Activated naive CD4-positive, alpha-beta T cell treated with anti-CD3 and anti-CD28 coated beads, Interleukin-2, amount 50 U/mL, for 16 hours (primary cell): ENCODE results near the gene RAB25.
A peak's percentile ranks its signal among the peaks of the same experiment; 100 is the strongest.
"Not testable (repeated sequence)": the region's sequence is repeated elsewhere in the genome, so short reads cannot be mapped to it uniquely, and the experiment has no call there.

Experiments
- DNase-seq: peaks from one replicate; pipeline ENCODE4 v3.0.0-alpha.2; 2020

RAB25 gene

DNA sequence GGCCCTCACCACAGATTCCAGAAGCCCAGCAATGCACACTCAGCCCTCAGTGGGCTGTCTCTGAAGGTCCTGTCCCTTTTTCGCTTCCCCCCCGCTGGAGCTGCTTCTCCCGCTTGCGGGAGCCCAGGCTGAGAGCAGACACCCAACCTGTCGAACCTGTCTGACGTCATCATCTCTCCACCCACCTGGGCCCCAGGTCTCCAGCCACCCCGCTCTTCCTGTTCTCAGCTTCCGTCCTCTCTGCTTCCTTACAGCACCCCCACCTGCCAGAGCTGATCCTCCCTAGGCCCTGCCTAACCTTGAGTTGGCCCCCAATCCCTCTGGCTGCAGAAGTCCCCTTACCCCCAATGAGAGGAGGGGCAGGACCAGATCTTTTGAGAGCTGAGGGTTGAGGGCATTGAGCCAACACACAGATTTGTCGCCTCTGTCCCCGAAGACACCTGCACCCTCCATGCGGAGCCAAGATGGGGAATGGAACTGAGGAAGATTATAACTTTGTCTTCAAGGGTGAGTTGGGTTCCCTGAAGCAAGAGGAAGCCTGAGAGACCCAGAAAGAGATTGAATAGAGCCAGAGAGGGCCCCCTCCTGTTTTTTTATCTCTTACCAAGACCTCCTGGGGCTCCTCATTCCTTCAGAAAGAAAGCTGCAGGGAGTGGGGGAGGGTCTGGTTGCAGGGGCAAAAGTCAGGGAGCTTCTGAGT, at the start of gene RAB25:
Gene RAB25 (plus strand): TSS at position 224 of the 700 bp plus-strand sequence. CDS start 241 bp downstream, at position 465.
- DNase-seq: no peak

- no peak for DNase-seq
Observed at GRCh38 chr1:156012051-156012817, 48.7 kb upstream of the RAB25 start.

- no peak for DNase-seq
Observed at GRCh38 chr1:156014829-156015228, 46.1 kb upstream of the RAB25 start.

DNA sequence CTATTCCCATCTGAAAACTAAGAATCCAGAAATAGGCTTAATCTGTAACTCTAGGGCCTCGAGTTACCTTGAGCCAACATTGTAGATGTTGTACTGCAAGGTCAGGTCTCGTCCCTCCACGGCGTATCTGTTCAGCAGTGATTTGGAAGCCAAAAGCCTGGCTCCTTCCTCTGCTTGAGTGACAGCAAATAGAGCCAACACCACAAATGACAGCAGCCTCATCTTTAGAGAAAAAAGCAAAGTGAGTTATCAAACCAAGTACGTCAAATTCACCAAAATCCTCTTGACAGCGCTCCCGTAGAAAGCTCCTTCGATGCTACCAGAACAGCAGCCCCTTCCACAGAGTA, 41.0 kb upstream of the RAB25 start:
- DNase-seq: no peak

DNA sequence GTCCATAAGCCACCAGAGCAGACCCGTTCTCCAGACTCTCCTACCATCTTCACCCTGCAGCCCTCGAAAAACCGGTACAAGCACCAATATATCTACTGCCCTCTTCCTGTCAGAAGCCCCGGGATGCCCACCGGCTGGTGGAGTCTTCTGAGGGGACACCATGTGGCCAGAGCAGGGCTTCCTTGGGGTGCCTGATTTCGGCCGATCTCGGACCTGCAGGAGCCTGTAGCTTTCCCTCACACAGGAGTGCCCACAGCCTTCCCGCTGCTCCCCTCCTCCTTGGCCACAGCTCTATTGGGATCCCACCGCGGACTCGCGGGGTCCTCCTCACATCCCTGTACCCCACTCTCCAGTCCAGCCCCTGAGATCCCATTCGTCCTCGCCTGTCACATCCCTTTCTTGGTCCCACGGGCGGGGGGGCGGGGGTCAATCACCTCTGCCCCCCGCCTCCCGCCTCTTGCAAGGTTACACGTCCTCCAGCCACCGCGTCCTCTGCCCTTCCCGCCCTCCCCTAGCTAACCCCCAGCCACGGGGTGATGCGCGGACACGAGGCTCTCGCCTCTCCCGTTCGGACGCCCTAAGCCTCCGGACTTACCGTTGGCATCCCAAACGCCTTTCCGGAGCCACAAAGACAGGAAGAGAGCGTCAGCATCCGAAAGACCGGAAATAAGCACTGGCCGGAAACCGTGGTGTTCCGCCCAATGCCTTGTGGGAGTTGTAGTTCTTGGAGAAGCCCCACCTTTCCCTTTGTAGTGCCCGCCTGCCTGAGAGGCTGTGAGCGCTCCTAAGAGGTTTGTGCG, 40.5 kb upstream of the RAB25 start, which contains the start of gene SSR2:
Gene SSR2 (minus strand): TSS at position 659 of the 800 bp plus-strand sequence. CDS start 784 bp downstream, outside the sequence.
- DNase-seq: peak; percentile 82

GRCh38 chr1:156021093-156021428, 39.9 kb upstream of the RAB25 start:
- no peak for DNase-seq

DNA sequence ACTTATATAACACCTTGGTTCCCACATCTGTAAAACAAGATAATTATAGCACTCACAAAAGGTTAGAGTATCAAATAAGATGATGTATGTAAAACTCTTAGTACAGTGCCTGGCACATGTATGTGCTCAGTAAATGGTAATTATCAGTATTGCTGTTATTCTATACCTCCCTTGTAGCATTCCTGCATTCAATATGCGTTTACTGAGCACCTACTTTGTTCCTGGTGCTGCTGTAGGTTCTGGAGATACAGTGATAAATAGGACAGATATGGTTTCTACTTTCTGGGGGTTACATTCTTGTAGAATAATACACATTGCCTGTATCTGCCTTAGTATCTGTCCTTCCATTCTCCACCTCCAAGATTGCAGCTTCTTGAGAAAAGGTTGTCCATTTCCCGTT, 39.0 kb upstream of the RAB25 start:
- DNase-seq: no peak

GRCh38 chr1:156024801-156025200, 36.2 kb upstream of the RAB25 start:
- DNase-seq: no peak

DNA sequence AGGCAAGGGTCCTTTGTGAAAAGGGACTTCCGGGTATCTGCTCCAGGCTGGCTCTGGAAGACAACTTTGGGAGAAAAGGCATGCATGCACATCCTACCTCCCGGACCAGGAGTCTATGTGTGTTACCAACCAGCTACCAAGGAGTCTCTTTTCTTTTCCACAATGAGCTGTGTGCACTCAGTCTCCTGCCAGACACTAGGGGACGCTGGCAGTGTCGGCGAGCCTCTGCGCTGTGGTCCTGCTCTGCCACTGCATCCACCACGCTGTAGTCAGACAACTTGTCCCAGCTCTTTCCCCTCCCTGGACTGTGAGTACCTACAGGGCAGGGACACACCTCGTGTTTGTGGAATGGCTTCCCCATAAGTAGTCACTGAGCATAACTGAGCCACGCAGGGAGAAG, 35.1 kb upstream of the RAB25 start:
- peak; percentile 18 for DNase-seq

GRCh38 chr1:156026588-156026987, 34.4 kb upstream of the RAB25 start:
- no peak for DNase-seq

GRCh38 chr1:156033011-156033410, 27.9 kb upstream of the RAB25 start:
- DNase-seq: no peak

DNA sequence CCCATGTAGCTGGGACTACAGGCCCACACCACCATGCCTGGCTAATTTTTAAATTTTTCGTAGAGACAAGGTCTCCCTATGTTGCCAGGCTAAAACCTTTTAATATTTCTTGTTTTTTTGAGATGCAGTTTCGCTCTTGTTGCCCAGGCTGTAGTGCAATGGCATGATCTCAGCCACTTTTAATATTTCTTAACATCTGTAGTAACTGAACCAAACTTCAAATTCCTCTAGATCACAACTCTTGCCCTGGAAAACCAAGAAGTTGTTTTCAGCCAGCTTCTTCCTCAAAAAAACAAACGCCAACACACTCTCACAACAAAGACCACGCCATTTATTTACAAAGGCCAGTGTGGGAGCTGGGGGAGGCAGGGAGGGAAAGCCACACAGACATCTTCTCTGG, 26.0 kb upstream of the RAB25 start:
- DNase-seq: not testable (repeated sequence)

DNA sequence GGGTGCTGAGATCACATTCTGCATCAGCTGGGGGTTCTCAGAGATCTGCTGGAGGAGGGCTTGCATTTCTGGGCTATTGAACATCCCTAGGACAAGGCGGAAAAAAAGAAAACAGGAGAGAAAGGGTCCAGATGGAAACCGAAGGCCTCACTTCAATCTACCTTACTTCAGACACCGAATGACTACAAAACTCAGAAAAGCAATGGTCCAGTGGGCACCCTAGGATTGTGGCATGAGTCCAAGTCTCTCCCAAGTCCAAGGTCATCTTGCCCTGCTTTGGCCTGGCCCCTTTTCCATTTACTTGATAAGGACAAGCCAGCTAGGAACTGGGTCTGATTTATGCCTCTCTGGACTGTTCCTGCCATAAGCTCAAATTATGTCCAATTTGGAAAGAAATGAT, 18.1 kb upstream of the RAB25 start:
- no peak for DNase-seq

GRCh38 chr1:156045076-156045475, 15.9 kb upstream of the RAB25 start:
- no peak for DNase-seq

DNA sequence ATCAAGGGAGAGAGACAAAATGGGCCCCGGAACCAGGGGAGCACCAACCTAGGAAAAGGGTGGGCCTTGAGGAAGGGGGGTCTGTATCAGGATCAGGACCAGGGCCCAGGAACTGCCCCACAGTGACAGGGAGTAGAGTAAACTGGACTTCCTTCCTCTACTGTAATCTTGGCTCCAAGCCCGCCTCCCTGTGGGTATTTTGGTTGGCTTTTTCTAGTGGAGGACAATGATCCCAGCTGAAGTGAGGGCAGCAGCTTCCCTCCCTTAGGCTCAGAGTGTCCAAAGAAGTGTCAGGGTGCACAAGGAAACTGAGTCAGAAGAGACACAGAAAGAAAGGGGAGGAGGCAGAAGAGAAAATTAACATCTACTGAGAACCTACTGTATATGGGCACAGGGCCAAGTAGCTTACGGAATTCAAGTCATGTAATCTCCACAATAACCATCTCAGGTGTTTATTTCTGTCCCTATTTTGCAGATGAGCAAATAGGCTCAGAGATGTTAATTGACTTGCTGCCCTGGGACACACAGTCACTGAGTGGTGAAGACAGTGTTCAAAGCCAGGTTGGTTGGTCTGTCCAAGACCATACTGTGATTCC, 12.2 kb upstream of the RAB25 start:
- no peak for DNase-seq

DNA sequence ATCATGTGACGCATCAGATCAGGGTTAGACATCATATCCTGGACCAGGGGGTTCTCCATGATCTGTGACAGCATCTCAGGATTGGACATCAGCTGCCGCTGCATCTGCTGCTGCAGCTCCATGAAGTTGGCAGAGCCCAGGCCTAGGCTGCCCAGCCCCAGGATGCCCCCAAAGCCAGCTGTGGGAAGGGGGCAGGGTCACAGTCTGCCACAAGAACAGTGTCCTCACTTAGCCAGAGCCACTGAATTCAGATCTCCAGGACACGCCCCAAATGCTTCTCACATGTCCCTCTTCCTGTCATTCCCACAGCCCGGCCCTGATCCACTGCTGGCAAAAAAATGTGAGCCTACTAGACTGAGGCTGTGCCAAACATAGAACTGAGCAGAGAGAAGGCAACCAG, 10.6 kb upstream of the RAB25 start:
- DNase-seq: no peak

- no peak for DNase-seq
Observed at GRCh38 chr1:156051011-156051725, 9.8 kb upstream of the RAB25 start.

- peak; percentile 77 for DNase-seq
Observed at GRCh38 chr1:156052862-156053767, 7.8 kb upstream of the RAB25 start.

DNA sequence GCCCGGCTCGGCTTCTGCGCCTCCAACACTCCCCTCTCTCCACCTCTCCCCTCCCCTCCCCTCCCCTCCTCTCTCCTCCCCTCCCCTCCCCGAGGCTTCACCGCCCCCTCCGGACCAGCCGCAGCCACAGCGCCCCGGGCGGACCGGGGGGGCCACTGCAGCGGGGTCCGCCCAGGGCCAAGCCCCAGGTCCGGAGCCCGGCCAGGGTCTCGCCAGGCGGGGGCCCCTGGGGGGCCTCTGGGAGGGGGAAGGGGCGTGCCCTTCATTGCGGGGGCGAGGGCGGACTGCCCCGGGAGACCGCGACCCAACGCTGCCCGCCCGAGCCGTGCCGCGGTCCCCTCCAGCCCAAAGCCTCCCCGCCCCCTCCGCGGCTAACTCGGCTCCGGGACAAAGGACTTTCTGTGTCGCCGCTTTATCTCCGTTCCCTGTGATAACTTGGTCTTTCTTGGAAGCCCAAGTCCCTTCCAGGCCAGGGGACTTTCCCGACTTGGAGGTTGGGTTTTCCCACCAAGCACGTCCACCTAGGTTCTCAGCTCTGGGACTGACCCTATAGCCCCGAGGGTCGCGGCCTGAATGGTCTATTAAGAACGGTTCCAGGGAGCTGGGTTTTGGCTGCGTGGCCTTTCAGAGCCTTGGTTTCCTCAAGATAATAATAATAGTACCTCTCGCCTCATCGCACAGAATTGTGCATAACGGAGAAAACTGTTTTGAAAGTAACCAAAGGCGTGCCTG, 7.0 kb upstream of the RAB25 start, which contains the start of gene UBQLN4:
Gene UBQLN4 (minus strand): TSS at position 31 of the 732 bp plus-strand sequence. CDS start 97 bp downstream, outside the sequence.
- peak; percentile 86 for DNase-seq

- peak; percentile 97 for DNase-seq
Observed at GRCh38 chr1:156054500-156055280, 6.3 kb upstream of the RAB25 start, which contains the start of gene LAMTOR2. LAMTOR2 (plus strand) TSS chr1:156054782; CDS start chr1:156054890, 108 bp downstream.
